SH-SY5Y (cell line): Measurements from ENCODE around the gene KCTD11.

Experiments used
- GATA2 ChIP-seq: IDR thresholded peaks from 2 replicates; pipeline ENCODE4 v1.6.1; 2011; ENCODE audit warnings: mild to moderate bottlenecking, low read depth, low read length
- GATA3 ChIP-seq: IDR thresholded peaks from 2 replicates; pipeline ENCODE4 v1.6.1; 2011; ENCODE audit warnings: low read depth, mild to moderate bottlenecking, low read length, moderate library complexity

KCTD11 gene

GRCh38 chr17:7351665-7352502 is at the start of gene KCTD11:
Gene KCTD11 (plus strand): TSS chr17:7352162.
- TF ChIP-seq GATA3 (no peak), GATA2 (no peak)

- TF ChIP-seq GATA2: no peak
- no peak for TF ChIP-seq GATA3
Observed at GRCh38 chr17:7304179-7304578, 47.8 kb upstream of the KCTD11 start.

- TF ChIP-seq GATA3: no peak
- peak; percentile 74 for TF ChIP-seq GATA2
Observed at GRCh38 chr17:7306911-7307685, 44.9 kb upstream of the KCTD11 start, which contains the start of gene EIF5A. Gene EIF5A (plus strand): TSS chr17:7307628. CDS start chr17:7309636, 2,008 bp downstream.

GRCh38 chr17:7307686-7308624 is 44.0 kb upstream of the KCTD11 start:
- TF ChIP-seq GATA2 (no peak), GATA3 (no peak)

- no peak for TF ChIP-seq GATA2
- no peak for TF ChIP-seq GATA3
Observed at GRCh38 chr17:7308625-7309433, 43.1 kb upstream of the KCTD11 start.

- TF ChIP-seq GATA2: no peak
- TF ChIP-seq GATA3: no peak
Observed at GRCh38 chr17:7309628-7310027, 42.3 kb upstream of the KCTD11 start.

GRCh38 chr17:7311110-7311705 is 40.8 kb upstream of the KCTD11 start:
- no peak for TF ChIP-seq GATA3
- no peak for TF ChIP-seq GATA2

- TF ChIP-seq GATA2: no peak
- no peak for TF ChIP-seq GATA3
Observed at GRCh38 chr17:7312432-7313087, 39.4 kb upstream of the KCTD11 start.

GRCh38 chr17:7313088-7313889 is 38.7 kb upstream of the KCTD11 start:
- TF ChIP-seq GATA3 (no peak), GATA2 (no peak)

GRCh38 chr17:7313890-7314718 is 37.9 kb upstream of the KCTD11 start:
- no peak for TF ChIP-seq GATA3
- no peak for TF ChIP-seq GATA2
